GM04504 (cell line): ENCODE results near the gene ASPG.
"Not testable (repeated sequence)": the region's sequence is repeated elsewhere in the genome, so short reads cannot be mapped to it uniquely, and the experiment has no call there.

Experiments
- DNase-seq: peaks from one replicate; pipeline ENCODE4 v3.0.0-alpha.2; 2012; ENCODE audit warnings: low read depth

The ASPG gene

GRCh38 chr14:104146651-104147345, 61.3 kb downstream of the ASPG start:
- DNase-seq: no peak

- DNase-seq: no peak
These were observed 62.0 kb downstream of the ASPG start for GRCh38 chr14:104147346-104148125.

DNA sequence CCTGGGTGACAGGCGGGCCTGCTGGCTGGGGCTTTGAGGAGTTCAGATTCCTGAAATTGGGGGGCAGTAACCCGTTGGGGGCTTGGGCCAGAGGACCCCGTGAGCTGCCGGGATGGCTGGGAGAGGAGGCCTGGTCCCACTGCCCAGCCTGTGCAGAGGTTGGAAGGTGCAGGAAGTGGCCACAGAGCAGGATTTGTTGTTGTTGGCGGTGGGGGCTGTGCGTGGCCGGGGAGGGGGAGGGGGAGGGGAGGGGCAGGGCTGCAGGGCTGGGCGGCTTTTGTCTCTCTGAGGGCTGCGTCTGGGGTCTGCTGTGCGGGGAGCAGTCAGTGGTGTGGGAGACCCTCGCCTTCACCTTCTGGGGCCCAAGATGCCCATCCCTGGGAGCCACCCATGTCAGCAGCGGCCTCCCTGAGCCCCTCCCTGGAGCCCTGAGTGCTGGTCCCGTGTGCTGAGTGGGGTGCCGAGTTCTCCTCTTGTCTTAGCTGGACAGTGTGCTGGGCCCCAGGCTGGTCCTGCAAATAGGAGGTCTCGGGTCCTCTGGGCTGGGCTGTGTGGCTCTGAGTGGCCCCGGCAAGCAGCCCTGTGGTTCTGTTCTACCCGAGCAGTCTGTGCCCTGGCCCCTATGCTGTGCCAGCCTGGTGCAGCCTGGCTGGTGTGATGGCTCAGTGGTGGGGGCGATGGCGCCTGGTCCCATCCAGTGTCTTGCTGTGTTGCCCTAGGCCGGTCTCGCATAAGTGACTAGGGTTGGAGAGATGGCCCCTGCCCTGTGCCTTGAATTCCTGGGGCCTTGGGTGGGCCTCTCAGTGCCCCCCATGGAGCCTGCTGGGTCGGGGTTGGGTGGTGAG, 63.2 kb downstream of the ASPG start:
- no peak for DNase-seq

- no peak for DNase-seq
These were observed 63.7 kb downstream of the ASPG start for GRCh38 chr14:104149278-104149595.

- no peak for DNase-seq
These were observed 64.2 kb downstream of the ASPG start for GRCh38 chr14:104149617-104150135.

- peak; percentile 20 for DNase-seq
These were observed 64.9 kb downstream of the ASPG start for GRCh38 chr14:104150136-104151025.

GRCh38 chr14:104151026-104151381, 65.5 kb downstream of the ASPG start:
- no peak for DNase-seq

DNA sequence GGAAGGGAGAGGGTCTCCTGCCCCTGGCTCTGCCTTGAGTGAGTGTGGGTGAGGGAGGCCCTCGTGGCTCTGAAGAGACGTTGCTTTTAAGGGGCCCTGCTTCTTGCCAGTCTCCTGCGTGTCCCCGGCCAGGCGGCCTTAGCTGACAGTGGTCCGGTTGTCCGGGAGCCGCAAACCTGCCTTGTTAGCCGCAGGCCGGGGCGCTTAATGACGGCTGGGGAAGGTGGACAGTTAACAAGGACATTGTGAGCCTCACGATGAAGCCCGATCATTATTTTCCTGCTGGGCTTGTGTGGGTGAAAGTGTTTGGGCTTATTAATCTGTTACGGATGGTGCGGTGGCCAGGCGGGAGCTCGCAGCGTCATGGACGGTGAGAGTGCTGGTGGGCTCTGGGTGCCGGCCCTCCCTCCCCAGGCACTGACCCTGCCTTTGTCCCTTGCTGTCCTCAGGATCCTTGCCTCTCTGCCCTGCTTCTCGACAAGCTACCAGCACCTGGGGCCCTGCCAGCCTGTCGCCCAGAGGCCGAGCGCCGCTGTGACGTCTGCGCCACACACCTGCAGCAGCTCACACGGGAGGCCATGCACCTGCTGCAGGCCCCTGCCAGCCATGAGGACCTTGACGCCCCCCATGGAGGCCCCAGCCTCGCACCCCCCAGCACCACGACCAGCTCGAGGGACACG, 66.2 kb downstream of the ASPG start:
- no peak for DNase-seq

GRCh38 chr14:104152246-104152575, 66.7 kb downstream of the ASPG start:
- no peak for DNase-seq

- DNase-seq: no peak
These were observed 67.3 kb downstream of the ASPG start for GRCh38 chr14:104152686-104153393.

DNA sequence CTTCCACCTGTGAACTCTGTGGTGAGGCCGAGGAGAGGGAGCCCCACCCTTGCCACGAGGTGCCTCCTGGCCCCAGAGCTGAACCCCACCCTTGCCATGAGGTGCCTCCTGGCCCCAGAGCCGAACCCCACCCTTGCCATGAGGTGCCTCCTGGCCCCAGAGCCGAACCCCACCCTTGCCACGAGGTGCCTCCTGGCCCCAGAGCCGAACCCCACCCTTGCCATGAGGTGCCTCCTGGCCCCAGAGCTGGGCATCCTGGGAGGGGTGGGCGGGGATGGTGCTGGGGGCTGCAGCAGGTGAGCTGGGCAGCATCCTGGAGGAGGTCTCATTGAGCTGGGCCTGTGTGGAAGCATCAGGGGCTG, 67.9 kb downstream of the ASPG start:
- DNase-seq: not testable (repeated sequence)

DNA sequence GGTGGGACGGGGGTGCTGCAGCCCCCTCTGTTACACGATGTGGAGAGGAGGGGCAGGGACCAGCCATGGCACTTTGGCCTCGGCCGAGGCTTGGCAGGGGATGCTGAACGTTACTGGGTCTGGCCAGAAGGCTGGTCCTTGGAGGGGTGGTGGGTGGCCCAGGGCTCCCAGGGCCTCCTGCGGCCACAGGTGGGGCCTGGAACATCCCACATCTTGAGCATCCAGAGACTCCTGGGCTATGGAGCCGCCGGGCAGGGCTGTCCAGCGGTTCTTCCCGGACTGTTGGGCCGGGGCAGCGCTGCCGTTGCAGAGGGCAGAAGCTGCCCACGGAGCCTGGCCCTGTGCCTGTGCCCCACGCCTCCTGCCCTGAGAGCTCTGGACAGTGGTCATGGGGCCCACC, 68.7 kb downstream of the ASPG start:
- DNase-seq: no peak

- DNase-seq: no peak
These were observed 70.0 kb downstream of the ASPG start for GRCh38 chr14:104155513-104155912.

DNA sequence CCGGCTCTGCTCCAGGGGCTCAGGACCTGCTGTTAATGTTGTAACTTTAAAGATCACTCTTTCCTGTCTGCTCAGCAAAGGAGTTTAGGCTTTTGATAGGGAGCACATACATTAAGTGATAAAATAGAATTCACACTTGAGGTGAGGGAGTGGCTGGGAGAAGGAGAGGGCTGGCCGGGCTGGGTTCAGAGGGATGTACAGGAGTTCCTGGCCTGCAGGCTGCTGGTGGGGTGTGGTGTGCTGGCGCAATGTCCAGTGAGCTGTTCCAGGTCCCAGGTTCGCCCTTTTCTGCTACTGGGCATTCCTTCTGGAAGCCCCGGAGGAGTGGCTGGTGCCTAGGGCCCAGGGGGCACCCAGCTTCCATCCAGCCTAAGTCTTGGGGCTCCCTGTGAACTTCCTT, 70.6 kb downstream of the ASPG start:
- no peak for DNase-seq

- DNase-seq: no peak
These were observed 71.8 kb downstream of the ASPG start for GRCh38 chr14:104157016-104157928.

DNA sequence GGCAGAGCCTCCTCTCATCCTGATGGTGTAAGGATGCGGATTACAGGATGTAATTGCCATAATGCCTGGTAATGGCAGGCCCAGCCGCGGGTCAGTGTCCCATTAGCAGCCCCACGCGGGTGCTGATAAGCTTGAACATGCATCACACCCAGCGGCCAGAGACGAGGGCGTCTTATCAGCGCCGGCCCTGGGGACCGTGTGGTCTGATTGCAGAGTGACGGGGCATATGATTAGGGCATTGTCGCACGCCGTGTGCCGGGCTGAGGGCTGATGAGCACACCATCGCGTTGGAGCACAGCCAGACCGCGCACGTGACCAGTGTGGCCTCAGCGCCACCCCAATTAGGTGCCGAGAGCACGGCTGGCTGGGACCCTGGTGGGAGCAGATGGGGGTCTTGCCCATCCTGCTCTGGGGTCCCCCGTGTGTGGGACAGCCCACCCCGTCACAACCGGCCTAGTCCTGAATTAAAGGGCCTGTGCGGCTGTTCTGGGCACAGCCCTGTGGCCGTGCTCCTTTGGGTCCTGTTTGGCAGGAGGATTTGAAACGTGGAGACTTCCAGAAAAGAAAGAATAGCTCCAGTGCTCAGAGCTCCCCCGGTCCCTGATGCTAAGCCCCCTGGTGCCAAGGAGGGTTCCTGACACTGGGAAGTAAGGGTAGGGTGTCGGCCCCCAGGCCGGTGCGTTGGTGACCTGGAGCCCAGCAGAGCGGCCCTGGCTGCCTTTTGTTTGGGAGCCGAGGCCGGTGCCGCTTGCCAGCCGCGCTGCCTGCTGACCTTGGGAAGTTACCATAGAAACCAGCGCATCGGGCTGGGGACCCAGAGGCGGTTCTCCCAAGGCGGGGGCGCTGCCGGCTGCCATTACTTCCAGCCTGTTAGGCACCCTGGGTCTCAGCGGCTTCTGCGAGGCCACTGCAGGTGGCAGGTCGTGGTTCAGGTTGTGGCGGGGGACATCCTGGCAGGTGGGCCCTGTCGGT, 73.6 kb downstream of the ASPG start:
- DNase-seq: no peak

- no peak for DNase-seq
These were observed 74.5 kb downstream of the ASPG start for GRCh38 chr14:104159990-104160389.

- no peak for DNase-seq
These were observed 76.3 kb downstream of the ASPG start for GRCh38 chr14:104161602-104162367.
